ENCODE results near the gene TICRR. TPM values are rescaled to one million over a fixed set of nuclear protein-coding genes. Genes with fewer than 3 reads are reported as not detected.

The TICRR gene
- total RNA-seq, 1 experiment from 2014 or later: 23.6 TPM

- intact Hi-C loops (cut with micrococcal nuclease; ENCODE audit: unreplicated experiment): no loop called here
- H3F3A ChIP-seq (ENCODE audit: insufficient read depth, low read depth): no peaks in the 10 kb centered on the region; the same call in 1 of the 2 replicates
- H3K27me3 ChIP-seq (ENCODE audit: insufficient read depth, low read depth): no peaks in the 10 kb centered on the region
- H3K79me2 ChIP-seq (ENCODE audit: low read depth): no peaks in the 10 kb centered on the region
- no peak overlapping the region for H3K4me2 ChIP-seq
- no peak for TF ChIP-seq CTCF (conservative IDR thresholded peaks at IDR 0.05)
- TF ChIP-seq EZH2 (IDR thresholded peaks at IDR 0.05; ENCODE audit: low read depth): no peak
- H3K36me3 ChIP-seq (ENCODE audit: low read depth): peaks cover 25% of the 10 kb centered on the region
- H3K9me2 ChIP-seq (ENCODE audit: insufficient read depth): no peaks in the 10 kb centered on the region
- no peak overlapping the region for H2AFZ ChIP-seq
- H3K9me3 ChIP-seq (ENCODE audit: insufficient read depth, low read depth): no peaks in the 10 kb centered on the region
- no peaks in the 10 kb centered on the region for H3K4me1 ChIP-seq (replicated peaks; ENCODE audit: insufficient read depth)
- H3K27ac ChIP-seq: no peak overlapping the region
- H3K4me3 ChIP-seq: no peak overlapping the region
- CTCF ChIA-PET: interaction anchor here (0.6 kb wide), 1 partner anchor 317 kb away, joined by 7 read pairs; no protein-coding TSS in a partner anchor
- BruUV-seq (replicated peaks): no TSS peak
- POLR2A ChIA-PET (ENCODE audit: unreplicated experiment): no interaction called here
- DNase-seq: no peak
- no peaks in the 10 kb centered on the region for H4K20me1 ChIP-seq (ENCODE audit: insufficient read depth)
Measured at GRCh38 chr15:89593018-89593417, 17.7 kb downstream of the TICRR start.

GRCh38 chr15:89599021-89599420 is 23.8 kb downstream of the TICRR start:
- intact Hi-C loops (cut with micrococcal nuclease; ENCODE audit: unreplicated experiment): no loop called here
- Histone ChIP-seq H3F3A (ENCODE audit: insufficient read depth, low read depth) (no peaks in the 10 kb centered on the region; the same call in 1 of the 2 replicates), H3K9me2 (ENCODE audit: insufficient read depth) (no peaks in the 10 kb centered on the region), H2AFZ (no peak overlapping the region), H3K4me3 (no peak overlapping the region), H3K36me3 (ENCODE audit: low read depth) (peaks cover 35% of the 10 kb centered on the region; the same call in 1 of the 2 replicates), H3K27ac (no peak overlapping the region), H3K4me2 (no peak overlapping the region), H4K20me1 (ENCODE audit: insufficient read depth) (no peaks in the 10 kb centered on the region), H3K27me3 (ENCODE audit: insufficient read depth, low read depth) (no peaks in the 10 kb centered on the region), H3K9me3 (ENCODE audit: insufficient read depth, low read depth) (no peaks in the 10 kb centered on the region), H3K79me2 (ENCODE audit: low read depth) (no peaks in the 10 kb centered on the region), H3K4me1 (replicated peaks; ENCODE audit: insufficient read depth) (no peaks in the 10 kb centered on the region)
- TF ChIP-seq CTCF (conservative IDR thresholded peaks at IDR 0.05) (no peak), EZH2 (IDR thresholded peaks at IDR 0.05; ENCODE audit: low read depth) (no peak)
- ChIA-PET CTCF (no interaction called here), POLR2A (ENCODE audit: unreplicated experiment) (no interaction called here)
- BruUV-seq (replicated peaks): no TSS peak
- DNase-seq: no peak

DNA sequence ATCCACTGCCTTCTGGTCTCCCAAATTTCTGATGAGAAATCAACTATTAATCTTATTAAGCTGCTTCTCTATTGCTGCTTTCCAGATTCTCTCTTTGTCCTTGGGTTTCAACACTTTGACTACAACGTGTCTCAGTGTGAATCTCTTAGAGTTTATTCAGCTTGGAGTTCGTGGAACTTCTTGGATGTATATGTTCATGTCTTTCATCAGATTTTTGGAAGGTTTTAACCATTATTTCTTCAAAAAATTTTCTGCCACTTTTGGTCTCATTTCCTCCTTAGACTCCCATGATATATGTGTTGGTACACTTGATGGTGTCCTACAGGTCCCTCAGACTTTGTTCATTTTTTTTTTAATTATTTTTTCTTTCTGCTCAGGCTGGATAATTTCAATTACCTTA is 36.0 kb downstream of the TICRR start:
- no peak for TF ChIP-seq CTCF (conservative IDR thresholded peaks at IDR 0.05)
- no peak for TF ChIP-seq EZH2 (IDR thresholded peaks at IDR 0.05; ENCODE audit: low read depth)
- H3K27me3 ChIP-seq (ENCODE audit: insufficient read depth, low read depth): no peaks in the 10 kb centered on the region
- peaks cover 54% of the 10 kb centered on the region for H3K36me3 ChIP-seq (ENCODE audit: low read depth)
- CTCF ChIA-PET: no interaction called here
- no peak overlapping the region for H3K4me3 ChIP-seq
- intact Hi-C loops (cut with micrococcal nuclease; ENCODE audit: unreplicated experiment): no loop called here
- H3K9me3 ChIP-seq (ENCODE audit: insufficient read depth, low read depth): peaks cover 9% of the 10 kb centered on the region; the same call in 1 of the 2 replicates
- no peak overlapping the region for H2AFZ ChIP-seq
- no peaks in the 10 kb centered on the region for H3K9me2 ChIP-seq (ENCODE audit: insufficient read depth)
- peaks cover 35% of the 10 kb centered on the region for H3F3A ChIP-seq (ENCODE audit: insufficient read depth, low read depth)
- no peak overlapping the region for H3K27ac ChIP-seq
- no peaks in the 10 kb centered on the region for H4K20me1 ChIP-seq (ENCODE audit: insufficient read depth)
- H3K4me1 ChIP-seq (replicated peaks; ENCODE audit: insufficient read depth): no peaks in the 10 kb centered on the region
- H3K79me2 ChIP-seq (ENCODE audit: low read depth): no peaks in the 10 kb centered on the region; the same call in 1 of the 2 replicates
- BruUV-seq (replicated peaks): no TSS peak
- H3K4me2 ChIP-seq: no peak overlapping the region
- POLR2A ChIA-PET (ENCODE audit: unreplicated experiment): no interaction called here
- no peak for DNase-seq
